ENCODE results near the gene RNF138.

RNF138 gene

DNA sequence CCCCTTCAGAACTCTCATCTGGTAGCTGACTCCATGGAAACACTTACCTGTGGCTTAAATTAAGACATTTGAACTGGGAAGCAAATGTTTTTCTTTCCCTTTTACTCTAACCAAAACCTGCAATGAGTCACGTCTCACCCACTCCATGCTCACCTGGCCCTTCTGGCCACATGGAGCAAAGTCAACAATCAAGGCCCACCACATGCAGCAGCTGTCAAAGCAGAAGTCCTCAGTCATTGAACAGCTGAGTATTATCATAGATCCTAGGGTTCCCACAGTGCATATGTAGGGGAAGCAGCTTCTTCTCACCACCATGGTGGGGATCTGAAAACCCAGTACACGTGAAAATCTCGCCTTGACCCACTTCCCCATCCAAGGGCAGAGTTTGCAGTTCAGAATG is 85.9 kb downstream of the RNF138 start:
- no peak for DNase-seq

All from EL (cell line).